HepG2 (cell line): Measurements from ENCODE around the gene PRKRIP1. TPM values are rescaled to one million over a fixed set of nuclear protein-coding genes. Genes with fewer than 3 reads are reported as not detected.

Experiments used
- ARID2 ChIP-seq: sonication (generic); formaldehyde crosslinking; IDR thresholded peaks from 2 replicates; pipeline ENCODE4 v1.8.1; 2022; ENCODE audit warnings: mild to moderate bottlenecking, missing genetic modification reagents, borderline replicate concordance
- GFI1 ChIP-seq: sonication (generic); formaldehyde crosslinking; IDR thresholded peaks from 2 replicates; pipeline ENCODE4 v1.5.0; 2020; ENCODE audit warnings: missing genetic modification reagents, mild to moderate bottlenecking, borderline replicate concordance
- NFYB ChIP-seq: sonication (generic); formaldehyde crosslinking; IDR thresholded peaks from 2 replicates; pipeline ENCODE4 v1.4.0; 2020; ENCODE audit warnings: missing genetic modification reagents
- PTBP1 ChIP-seq: fragments of 200-400 bp; formaldehyde crosslinking; IDR thresholded peaks from 2 replicates; pipeline ENCODE4 v1.6.1; 2018; ENCODE audit warnings: low read length, low read depth; ENCODE audit not compliant: poor library complexity, severe bottlenecking
- RBM22 ChIP-seq: fragments of 200-400 bp; formaldehyde crosslinking; optimal IDR thresholded peaks from 2 replicates; pipeline ENCODE3; 2017; ENCODE audit warnings: mild to moderate bottlenecking, low read length, moderate library complexity
- SETDB1 ChIP-seq: sonication (generic); formaldehyde crosslinking; IDR thresholded peaks from 2 replicates; pipeline ENCODE4 v1.5.1; 2020; ENCODE audit warnings: missing genetic modification reagents, mild to moderate bottlenecking, borderline replicate concordance
- SMARCC2 ChIP-seq: fragments of 450-650 bp; IDR thresholded peaks from 2 replicates; pipeline ENCODE4 v1.6.1; 2017; ENCODE audit warnings: antibody characterized with exemption, mild to moderate bottlenecking
- SP4 ChIP-seq: sonication (generic); formaldehyde crosslinking; IDR thresholded peaks from 2 replicates; pipeline ENCODE4 v1.8.1; 2023; ENCODE audit warnings: mild to moderate bottlenecking, missing genetic modification reagents
- TBX3 ChIP-seq: fragments of 450-650 bp; IDR thresholded peaks from 2 replicates; pipeline ENCODE4 v1.6.1; 2017; ENCODE audit warnings: antibody characterized with exemption, mild to moderate bottlenecking, inconsistent platforms, borderline replicate concordance
- ZKSCAN8 ChIP-seq: IDR thresholded peaks from 2 replicates; pipeline ENCODE4 v1.6.1; 2016; ENCODE audit warnings: borderline replicate concordance, missing genetic modification reagents, missing compliant biosample characterization
- ZNF180 ChIP-seq: sonication (generic); formaldehyde crosslinking; IDR thresholded peaks from 2 replicates; pipeline ENCODE4 v1.4.0; 2020; ENCODE audit warnings: low read depth, missing genetic modification reagents, borderline replicate concordance
- ZNF550 ChIP-seq: sonication (generic); formaldehyde crosslinking; IDR thresholded peaks from 2 replicates; pipeline ENCODE4 v1.4.0; 2020; ENCODE audit warnings: mild to moderate bottlenecking, missing genetic modification reagents, borderline replicate concordance
- ZNF670 ChIP-seq: sonication (generic); formaldehyde crosslinking; IDR thresholded peaks from 2 replicates; pipeline ENCODE4 v1.8.0; 2022; ENCODE audit warnings: mild to moderate bottlenecking, missing genetic modification reagents, borderline replicate concordance
- ZNF768 ChIP-seq: sonication (generic); formaldehyde crosslinking; IDR thresholded peaks from 2 replicates; pipeline ENCODE4 v1.4.0; 2020; ENCODE audit warnings: missing genetic modification reagents
- polyA plus RNA-seq, 8 experiments: library from polyadenylated mRNA; depleted of rRNA in 3 of 8; stranded (reverse) in 7 of 8; unstranded in 1 of 8; fragments of >200 nt; fragmentation: Illumina TruSeq in 4 of 8; extraction: Trizol in 4 of 8; gene quantifications; 2 replicates each; pipeline versions ENCODE4 v1.2.1 to v1.2.3, GENCODE V29; 2011 to 2016; ENCODE audit warnings: low read depth in 4 of 8, missing spikeins in 1 of 8, mixed read lengths in 1 of 8; ENCODE audit not compliant: insufficient read depth in 1 of 8
- total RNA-seq, 5 experiments: library from RNA; depleted of rRNA; stranded (reverse); fragments of >200 nt; fragmentation: Illumina TruSeq; extraction: Trizol; gene quantifications; 2 replicates each; pipeline ENCODE4 v1.2.3, GENCODE V29; 2016; ENCODE audit warnings: low read depth in 1 of 5
- TF ChIP-seq, protein P1 (sequence below): sonication (generic); formaldehyde crosslinking; IDR thresholded peaks from 2 replicates; pipeline ENCODE4 v1.5.0; 2020; ENCODE audit warnings: missing genetic modification reagents
- TF ChIP-seq, protein P2 (sequence below): sonication (generic); formaldehyde crosslinking; IDR thresholded peaks from 2 replicates; pipeline ENCODE4 v1.5.0; 2020; ENCODE audit warnings: missing genetic modification reagents
- TF ChIP-seq, protein P3 (sequence below): IDR thresholded peaks from 2 replicates; pipeline ENCODE4 v1.6.1; 2016
- TF ChIP-seq, protein P4 (sequence below): sonication (generic); formaldehyde crosslinking; IDR thresholded peaks from 2 replicates; pipeline ENCODE4 v1.5.0; 2020; ENCODE audit warnings: missing genetic modification reagents
- TF ChIP-seq, protein P5 (sequence below): sonication (generic); formaldehyde crosslinking; IDR thresholded peaks from 2 replicates; pipeline ENCODE4 v1.4.0; 2020; ENCODE audit warnings: missing genetic modification reagents
- TF ChIP-seq, protein P6 (sequence below): sonication (generic); formaldehyde crosslinking; IDR thresholded peaks from 2 replicates; pipeline ENCODE4 v1.9.0; 2021; ENCODE audit warnings: missing genetic modification reagents, borderline replicate concordance

PRKRIP1 gene
- total and polyA plus RNA-seq, 2 of the 13 experiments (the other 11 are each of a cell fraction or from before 2014, with no cell fraction given) = 13.2 to 16.8 TPM

DNA sequence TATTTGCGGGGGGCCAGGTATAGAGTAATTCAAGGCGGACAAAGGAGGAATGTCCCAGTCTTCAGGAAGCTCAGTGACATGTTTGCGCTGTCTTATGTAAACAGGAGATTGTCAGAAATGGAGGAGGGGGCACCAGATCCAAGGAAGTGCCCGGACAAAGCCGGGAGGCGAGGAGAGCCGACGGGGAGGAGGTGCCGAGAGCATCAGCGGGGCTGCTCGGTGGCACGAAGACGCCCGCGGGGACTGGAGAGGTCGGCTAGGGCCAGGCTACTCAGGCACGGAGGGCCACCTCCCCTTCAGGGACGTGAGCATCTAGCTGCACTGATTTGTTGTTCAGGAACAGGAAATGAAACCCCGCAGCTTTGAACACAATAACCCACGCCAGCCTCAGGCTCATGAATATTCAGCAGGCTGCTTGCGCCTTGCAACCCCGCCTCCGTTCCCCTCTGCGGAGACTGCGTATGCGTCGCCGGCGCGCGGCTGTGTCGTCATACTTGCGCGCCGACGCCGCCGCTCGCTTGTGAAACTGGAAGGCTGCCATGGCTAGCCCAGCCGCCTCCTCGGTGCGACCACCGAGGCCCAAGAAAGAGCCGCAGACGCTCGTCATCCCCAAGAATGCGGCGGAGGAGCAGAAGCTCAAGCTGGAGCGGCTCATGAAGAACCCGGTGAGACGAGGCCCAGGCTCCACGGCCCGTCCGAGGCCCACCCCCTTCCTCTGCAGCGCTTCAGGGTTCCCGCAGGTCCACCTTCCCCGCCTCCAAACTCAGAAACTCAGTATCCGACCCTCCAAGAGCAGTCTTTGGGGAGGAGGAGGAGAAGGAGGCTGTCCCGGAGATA is at the start of gene PRKRIP1 (continued):
- TF ChIP-seq SMARCC2 (no peak), ZKSCAN8 (CRISPR knock-in tag) (no peak), ZNF550 (CRISPR knock-in tag) (no peak; the same call in 1 of the 2 replicates), ZNF768 (CRISPR knock-in tag) (peak; percentile 66; the same call in 1 of the 2 replicates), RBM22 (peak; percentile 99), ZNF670 (no peak), SETDB1 (CRISPR knock-in tag) (no peak), PTBP1 (no peak), ARID2 (CRISPR knock-in tag) (no peak), NFYB (CRISPR knock-in tag) (no peak), GFI1 (CRISPR knock-in tag) (peak; percentile 79; the same call in 1 of the 2 replicates), TBX3 (no peak), ZNF180 (CRISPR knock-in tag) (no peak), SP4 (peak; percentile 30; the same call in 1 of the 2 replicates)
- TF ChIP-seq, protein P1, sequence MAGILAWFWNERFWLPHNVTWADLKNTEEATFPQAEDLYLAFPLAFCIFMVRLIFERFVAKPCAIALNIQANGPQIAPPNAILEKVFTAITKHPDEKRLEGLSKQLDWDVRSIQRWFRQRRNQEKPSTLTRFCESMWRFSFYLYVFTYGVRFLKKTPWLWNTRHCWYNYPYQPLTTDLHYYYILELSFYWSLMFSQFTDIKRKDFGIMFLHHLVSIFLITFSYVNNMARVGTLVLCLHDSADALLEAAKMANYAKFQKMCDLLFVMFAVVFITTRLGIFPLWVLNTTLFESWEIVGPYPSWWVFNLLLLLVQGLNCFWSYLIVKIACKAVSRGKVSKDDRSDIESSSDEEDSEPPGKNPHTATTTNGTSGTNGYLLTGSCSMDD (CRISPR knock-in tag) = no peak
- TF ChIP-seq, protein P2, sequence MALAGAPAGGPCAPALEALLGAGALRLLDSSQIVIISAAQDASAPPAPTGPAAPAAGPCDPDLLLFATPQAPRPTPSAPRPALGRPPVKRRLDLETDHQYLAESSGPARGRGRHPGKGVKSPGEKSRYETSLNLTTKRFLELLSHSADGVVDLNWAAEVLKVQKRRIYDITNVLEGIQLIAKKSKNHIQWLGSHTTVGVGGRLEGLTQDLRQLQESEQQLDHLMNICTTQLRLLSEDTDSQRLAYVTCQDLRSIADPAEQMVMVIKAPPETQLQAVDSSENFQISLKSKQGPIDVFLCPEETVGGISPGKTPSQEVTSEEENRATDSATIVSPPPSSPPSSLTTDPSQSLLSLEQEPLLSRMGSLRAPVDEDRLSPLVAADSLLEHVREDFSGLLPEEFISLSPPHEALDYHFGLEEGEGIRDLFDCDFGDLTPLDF (CRISPR knock-in tag) = no peak
- TF ChIP-seq, protein P3, sequence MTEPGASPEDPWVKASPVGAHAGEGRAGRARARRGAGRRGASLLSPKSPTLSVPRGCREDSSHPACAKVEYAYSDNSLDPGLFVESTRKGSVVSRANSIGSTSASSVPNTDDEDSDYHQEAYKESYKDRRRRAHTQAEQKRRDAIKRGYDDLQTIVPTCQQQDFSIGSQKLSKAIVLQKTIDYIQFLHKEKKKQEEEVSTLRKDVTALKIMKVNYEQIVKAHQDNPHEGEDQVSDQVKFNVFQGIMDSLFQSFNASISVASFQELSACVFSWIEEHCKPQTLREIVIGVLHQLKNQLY (CRISPR knock-in tag) = no peak
- TF ChIP-seq, protein P4, sequence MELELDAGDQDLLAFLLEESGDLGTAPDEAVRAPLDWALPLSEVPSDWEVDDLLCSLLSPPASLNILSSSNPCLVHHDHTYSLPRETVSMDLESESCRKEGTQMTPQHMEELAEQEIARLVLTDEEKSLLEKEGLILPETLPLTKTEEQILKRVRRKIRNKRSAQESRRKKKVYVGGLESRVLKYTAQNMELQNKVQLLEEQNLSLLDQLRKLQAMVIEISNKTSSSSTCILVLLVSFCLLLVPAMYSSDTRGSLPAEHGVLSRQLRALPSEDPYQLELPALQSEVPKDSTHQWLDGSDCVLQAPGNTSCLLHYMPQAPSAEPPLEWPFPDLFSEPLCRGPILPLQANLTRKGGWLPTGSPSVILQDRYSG (CRISPR knock-in tag) = no peak
- TF ChIP-seq, protein P5, sequence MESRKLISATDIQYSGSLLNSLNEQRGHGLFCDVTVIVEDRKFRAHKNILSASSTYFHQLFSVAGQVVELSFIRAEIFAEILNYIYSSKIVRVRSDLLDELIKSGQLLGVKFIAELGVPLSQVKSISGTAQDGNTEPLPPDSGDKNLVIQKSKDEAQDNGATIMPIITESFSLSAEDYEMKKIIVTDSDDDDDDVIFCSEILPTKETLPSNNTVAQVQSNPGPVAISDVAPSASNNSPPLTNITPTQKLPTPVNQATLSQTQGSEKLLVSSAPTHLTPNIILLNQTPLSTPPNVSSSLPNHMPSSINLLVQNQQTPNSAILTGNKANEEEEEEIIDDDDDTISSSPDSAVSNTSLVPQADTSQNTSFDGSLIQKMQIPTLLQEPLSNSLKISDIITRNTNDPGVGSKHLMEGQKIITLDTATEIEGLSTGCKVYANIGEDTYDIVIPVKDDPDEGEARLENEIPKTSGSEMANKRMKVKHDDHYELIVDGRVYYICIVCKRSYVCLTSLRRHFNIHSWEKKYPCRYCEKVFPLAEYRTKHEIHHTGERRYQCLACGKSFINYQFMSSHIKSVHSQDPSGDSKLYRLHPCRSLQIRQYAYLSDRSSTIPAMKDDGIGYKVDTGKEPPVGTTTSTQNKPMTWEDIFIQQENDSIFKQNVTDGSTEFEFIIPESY (CRISPR knock-in tag) = no peak
- TF ChIP-seq, protein P6, sequence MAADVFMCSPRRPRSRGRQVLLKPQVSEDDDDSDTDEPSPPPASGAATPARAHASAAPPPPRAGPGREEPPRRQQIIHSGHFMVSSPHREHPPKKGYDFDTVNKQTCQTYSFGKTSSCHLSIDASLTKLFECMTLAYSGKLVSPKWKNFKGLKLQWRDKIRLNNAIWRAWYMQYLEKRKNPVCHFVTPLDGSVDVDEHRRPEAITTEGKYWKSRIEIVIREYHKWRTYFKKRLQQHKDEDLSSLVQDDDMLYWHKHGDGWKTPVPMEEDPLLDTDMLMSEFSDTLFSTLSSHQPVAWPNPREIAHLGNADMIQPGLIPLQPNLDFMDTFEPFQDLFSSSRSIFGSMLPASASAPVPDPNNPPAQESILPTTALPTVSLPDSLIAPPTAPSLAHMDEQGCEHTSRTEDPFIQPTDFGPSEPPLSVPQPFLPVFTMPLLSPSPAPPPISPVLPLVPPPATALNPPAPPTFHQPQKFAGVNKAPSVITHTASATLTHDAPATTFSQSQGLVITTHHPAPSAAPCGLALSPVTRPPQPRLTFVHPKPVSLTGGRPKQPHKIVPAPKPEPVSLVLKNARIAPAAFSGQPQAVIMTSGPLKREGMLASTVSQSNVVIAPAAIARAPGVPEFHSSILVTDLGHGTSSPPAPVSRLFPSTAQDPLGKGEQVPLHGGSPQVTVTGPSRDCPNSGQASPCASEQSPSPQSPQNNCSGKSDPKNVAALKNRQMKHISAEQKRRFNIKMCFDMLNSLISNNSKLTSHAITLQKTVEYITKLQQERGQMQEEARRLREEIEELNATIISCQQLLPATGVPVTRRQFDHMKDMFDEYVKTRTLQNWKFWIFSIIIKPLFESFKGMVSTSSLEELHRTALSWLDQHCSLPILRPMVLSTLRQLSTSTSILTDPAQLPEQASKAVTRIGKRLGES = no peak
